Panc1 (cell line): ENCODE results near the gene KMT2E. TPM values are rescaled to one million over a fixed set of nuclear protein-coding genes. Genes with fewer than 3 reads are reported as not detected.

ENCODE experiments used
- ATAC-seq: fragments of 200-7000 bp; cut with Tn5 transposase; 2 replicates; pipeline ENCODE4 v1.9.1; 2020; ENCODE audit warnings: mild to moderate bottlenecking, moderate library complexity
- BruUV-seq: library from RNA; stranded (reverse); fragments of 400-500 nt; replicated peaks from 2 replicates; lab custom pipeline; 2021; lab: Mats Ljungman, UMichigan
- CTCF ChIA-PET: fragments of 300-600 bp; sonication (Branson Sonifier 250); formaldehyde crosslinking; loops from one replicate; lab custom pipeline; 2022; ENCODE audit warnings: antibody characterized with exemption; lab: Charles Lee
- POLR2A ChIA-PET: fragments of 300-600 bp; sonication (Branson Sonifier 250); formaldehyde crosslinking; loops from one replicate; lab custom pipeline; 2022; ENCODE audit warnings: antibody characterized with exemption; lab: Charles Lee
- DNase-seq: peaks from one replicate; pipeline ENCODE4 v3.0.0-alpha.2; 2010; ENCODE audit warnings: low read depth, low spot score
- H3K27ac ChIP-seq: 2 replicates; pipeline ENCODE4 v1.5.1; 2011; ENCODE audit warnings: mild to moderate bottlenecking, low read length, inconsistent platforms
- H3K27me3 ChIP-seq: fragments of 200-500 bp; sonication (Bioruptor generic); 2 replicates; pipeline ENCODE4 v1.6.0; 2014; ENCODE audit warnings: low read length, inconsistent platforms; ENCODE audit not compliant: control insufficient read depth, insufficient read depth
- H3K36me3 ChIP-seq: fragments of 200-500 bp; sonication (Bioruptor generic); 2 replicates; pipeline ENCODE4 v1.5.1; 2014; ENCODE audit warnings: inconsistent platforms, mild to moderate bottlenecking, low read length, moderate library complexity; ENCODE audit not compliant: control insufficient read depth, insufficient read depth
- H3K4me1 ChIP-seq: 2 replicates; pipeline ENCODE4 v1.5.1; 2011; ENCODE audit warnings: inconsistent platforms, mild to moderate bottlenecking, low read length, moderate library complexity; ENCODE audit not compliant: control insufficient read depth, insufficient read depth
- H3K4me3 ChIP-seq, 2 experiments: 2 replicates each; pipeline ENCODE4 v1.5.1; 2011 to 2012; ENCODE audit warnings: low read depth in 2 of 2, low read length in 2 of 2, mild to moderate bottlenecking in 2 of 2, inconsistent platforms in 1 of 2, moderate library complexity in 1 of 2
- H3K9me3 ChIP-seq: fragments of 200-500 bp; sonication (Bioruptor generic); 2 replicates; pipeline ENCODE4 v1.5.1; 2014; ENCODE audit warnings: low read depth, mild to moderate bottlenecking, inconsistent platforms, low read length, moderate library complexity; ENCODE audit not compliant: control insufficient read depth, insufficient read depth
- POLR2AphosphoS5 ChIP-seq: IDR thresholded peaks from 2 replicates; pipeline ENCODE4 v1.6.1; 2012; ENCODE audit warnings: mild to moderate bottlenecking, low read depth, low read length, moderate library complexity
- SIN3A ChIP-seq: IDR thresholded peaks from 2 replicates; pipeline ENCODE4 v1.6.1; 2012; ENCODE audit warnings: low read depth, mild to moderate bottlenecking, low read length, moderate library complexity, borderline replicate concordance; ENCODE audit not compliant: insufficient read depth
- TCF7L2 ChIP-seq: IDR thresholded peaks from 2 replicates; pipeline ENCODE4 v1.6.1; 2011; ENCODE audit warnings: mild to moderate bottlenecking, low read depth, low read length, inconsistent platforms
- in situ Hi-C: cut with HindIII; loops from 2 replicates; pipeline ENCODE4 v1.10.0; 2016; ENCODE audit warnings: low sequenced_read_pairs, low pct_unique_long_range_greater_than_20kb
- intact Hi-C: fragments of 100-400 bp; cut with micrococcal nuclease; formaldehyde crosslinking; loops from one replicate; pipeline ENCODE4 v1.10.0; 2022; ENCODE audit not compliant: unreplicated experiment
- total RNA-seq: library from RNA; stranded (reverse); gene quantifications from one replicate; pipeline ENCODE4 v1.2.1, GENCODE V29; 2021; ENCODE audit not compliant: unreplicated experiment
- TF ChIP-seq, protein P1 (sequence below): fragments of 450-650 bp; IDR thresholded peaks from 2 replicates; pipeline ENCODE4 v1.5.1; 2017; ENCODE audit warnings: mild to moderate bottlenecking
- TF ChIP-seq, protein P2 (sequence below), 2 experiments: IDR thresholded peaks; 2 replicates each; pipeline ENCODE4 v1.6.1; 2011 to 2012; ENCODE audit warnings: low read depth in 2 of 2, control low read depth in 1 of 2, low read length in 1 of 2, mild to moderate bottlenecking in 1 of 2, moderate library complexity in 1 of 2; ENCODE audit not compliant: insufficient read depth in 1 of 2

KMT2E gene
- total RNA-seq, 1 experiment from 2014 or later, result 51.4 TPM

DNA sequence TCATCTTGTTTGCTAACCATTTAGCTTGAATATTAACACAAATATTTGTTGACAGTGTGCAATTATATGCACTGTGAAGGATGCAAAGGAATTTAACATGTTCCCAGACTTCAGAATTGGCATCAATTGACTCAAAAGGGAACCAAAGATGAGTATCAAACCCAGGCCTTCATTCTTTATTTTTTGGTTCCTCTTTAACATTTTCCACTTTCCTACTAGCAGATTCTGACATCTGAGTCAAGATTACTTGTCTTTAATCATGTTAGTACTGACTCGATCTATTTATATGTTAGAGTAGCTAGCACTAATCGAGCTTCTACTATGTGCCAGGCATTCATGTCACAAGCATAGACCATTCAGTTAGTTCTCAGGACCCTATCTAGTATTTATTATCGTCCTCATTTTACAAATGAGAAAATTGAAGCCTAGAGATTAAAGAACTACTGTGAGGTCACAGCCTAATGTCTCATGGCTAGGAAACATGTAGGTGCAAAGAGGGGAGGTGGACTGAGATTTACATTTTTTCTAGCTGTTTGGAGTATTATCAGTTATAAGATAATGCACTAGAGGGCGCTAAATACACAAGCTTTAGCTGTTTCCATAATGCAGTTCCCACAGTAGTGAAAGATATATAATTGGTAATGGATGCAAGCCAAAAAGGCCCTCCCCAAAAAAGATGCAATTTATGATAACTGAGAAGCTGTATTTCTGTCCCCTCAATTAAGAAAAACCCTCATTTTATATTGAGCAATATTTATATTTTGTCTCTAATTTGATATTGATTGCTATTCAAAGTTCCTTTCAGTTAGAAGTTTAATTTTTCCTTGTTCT lies 32.9 kb upstream of the KMT2E start:
- peaks cover 71% of the 10 kb centered on the region for H3K4me1 ChIP-seq
- intact Hi-C loops, result loop anchor here (10.0 kb wide), 1 partner anchor 74 kb away; no protein-coding TSS in a partner anchor

DNA sequence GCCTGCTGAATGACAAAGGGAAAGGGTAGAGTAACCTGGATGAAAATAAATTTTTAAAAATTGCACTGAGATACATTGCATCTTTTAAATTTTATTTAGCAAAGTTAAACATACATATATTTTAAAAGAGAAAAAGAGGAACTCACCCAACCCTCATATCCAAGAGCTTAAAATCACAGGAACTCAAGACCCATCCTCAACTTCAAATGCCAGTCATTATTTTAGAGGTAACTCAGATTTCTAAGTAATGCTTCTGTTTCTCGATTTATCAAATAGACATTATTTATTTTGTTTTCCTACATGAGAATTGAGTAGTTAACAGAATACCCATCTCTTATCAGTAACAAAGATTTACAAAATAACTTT lies 32.4 kb upstream of the KMT2E start:
- BruUV-seq, result no TSS peak
- H3K27ac ChIP-seq, result peak overlapping the region; percentile 62
- H3K36me3 ChIP-seq, result no peaks in the 10 kb centered on the region; the same call in none of the 2 replicates
- no peaks in the 10 kb centered on the region for H3K27me3 ChIP-seq
- CTCF ChIA-PET, result interaction anchor here (0.6 to 1.4 kb wide), 4 partner anchors 13 to 61 kb away, joined by 3 to 7 read pairs (median 5); no protein-coding TSS in a partner anchor
- TF ChIP-seq SIN3A (no peak), POLR2AphosphoS5 (no peak), TCF7L2 (no peak)
- TF ChIP-seq, protein P1, sequence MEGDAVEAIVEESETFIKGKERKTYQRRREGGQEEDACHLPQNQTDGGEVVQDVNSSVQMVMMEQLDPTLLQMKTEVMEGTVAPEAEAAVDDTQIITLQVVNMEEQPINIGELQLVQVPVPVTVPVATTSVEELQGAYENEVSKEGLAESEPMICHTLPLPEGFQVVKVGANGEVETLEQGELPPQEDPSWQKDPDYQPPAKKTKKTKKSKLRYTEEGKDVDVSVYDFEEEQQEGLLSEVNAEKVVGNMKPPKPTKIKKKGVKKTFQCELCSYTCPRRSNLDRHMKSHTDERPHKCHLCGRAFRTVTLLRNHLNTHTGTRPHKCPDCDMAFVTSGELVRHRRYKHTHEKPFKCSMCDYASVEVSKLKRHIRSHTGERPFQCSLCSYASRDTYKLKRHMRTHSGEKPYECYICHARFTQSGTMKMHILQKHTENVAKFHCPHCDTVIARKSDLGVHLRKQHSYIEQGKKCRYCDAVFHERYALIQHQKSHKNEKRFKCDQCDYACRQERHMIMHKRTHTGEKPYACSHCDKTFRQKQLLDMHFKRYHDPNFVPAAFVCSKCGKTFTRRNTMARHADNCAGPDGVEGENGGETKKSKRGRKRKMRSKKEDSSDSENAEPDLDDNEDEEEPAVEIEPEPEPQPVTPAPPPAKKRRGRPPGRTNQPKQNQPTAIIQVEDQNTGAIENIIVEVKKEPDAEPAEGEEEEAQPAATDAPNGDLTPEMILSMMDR, result no peak
- TF ChIP-seq, protein P2, sequence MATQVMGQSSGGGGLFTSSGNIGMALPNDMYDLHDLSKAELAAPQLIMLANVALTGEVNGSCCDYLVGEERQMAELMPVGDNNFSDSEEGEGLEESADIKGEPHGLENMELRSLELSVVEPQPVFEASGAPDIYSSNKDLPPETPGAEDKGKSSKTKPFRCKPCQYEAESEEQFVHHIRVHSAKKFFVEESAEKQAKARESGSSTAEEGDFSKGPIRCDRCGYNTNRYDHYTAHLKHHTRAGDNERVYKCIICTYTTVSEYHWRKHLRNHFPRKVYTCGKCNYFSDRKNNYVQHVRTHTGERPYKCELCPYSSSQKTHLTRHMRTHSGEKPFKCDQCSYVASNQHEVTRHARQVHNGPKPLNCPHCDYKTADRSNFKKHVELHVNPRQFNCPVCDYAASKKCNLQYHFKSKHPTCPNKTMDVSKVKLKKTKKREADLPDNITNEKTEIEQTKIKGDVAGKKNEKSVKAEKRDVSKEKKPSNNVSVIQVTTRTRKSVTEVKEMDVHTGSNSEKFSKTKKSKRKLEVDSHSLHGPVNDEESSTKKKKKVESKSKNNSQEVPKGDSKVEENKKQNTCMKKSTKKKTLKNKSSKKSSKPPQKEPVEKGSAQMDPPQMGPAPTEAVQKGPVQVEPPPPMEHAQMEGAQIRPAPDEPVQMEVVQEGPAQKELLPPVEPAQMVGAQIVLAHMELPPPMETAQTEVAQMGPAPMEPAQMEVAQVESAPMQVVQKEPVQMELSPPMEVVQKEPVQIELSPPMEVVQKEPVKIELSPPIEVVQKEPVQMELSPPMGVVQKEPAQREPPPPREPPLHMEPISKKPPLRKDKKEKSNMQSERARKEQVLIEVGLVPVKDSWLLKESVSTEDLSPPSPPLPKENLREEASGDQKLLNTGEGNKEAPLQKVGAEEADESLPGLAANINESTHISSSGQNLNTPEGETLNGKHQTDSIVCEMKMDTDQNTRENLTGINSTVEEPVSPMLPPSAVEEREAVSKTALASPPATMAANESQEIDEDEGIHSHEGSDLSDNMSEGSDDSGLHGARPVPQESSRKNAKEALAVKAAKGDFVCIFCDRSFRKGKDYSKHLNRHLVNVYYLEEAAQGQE (IDR thresholded peaks at IDR 0.05; ENCODE audit: insufficient read depth in 1 of 2, low read depth in 2 of 2, low read length in 1 of 2), result no peak
- in situ Hi-C loops, result no loop called here
- H3K4me1 ChIP-seq, result peaks cover 77% of the 10 kb centered on the region
- no peak for DNase-seq
- intact Hi-C loops, result loop anchor here (10.0 kb wide), 1 partner anchor 73 kb away; no protein-coding TSS in a partner anchor
- H3K9me3 ChIP-seq, result no peaks in the 10 kb centered on the region
- POLR2A ChIA-PET, result interaction anchor here (1.3 to 1.4 kb wide), 2 partner anchors 32 to 33 kb away, joined by 4 to 5 read pairs; partner anchors contain the start of gene KMT2E
- no peak for ATAC-seq
- H3K4me3 ChIP-seq, result no peak overlapping the region

More for the DNA sequence above, 32.9 kb upstream of the KMT2E start:
- POLR2A ChIA-PET, result interaction anchor here (1.3 to 1.4 kb wide), 2 partner anchors 32 to 34 kb away, joined by 4 to 5 read pairs; partner anchors contain the start of gene KMT2E
- ATAC-seq (no peak), DNase-seq (no peak)
- Histone ChIP-seq H3K27ac (peak overlapping the region; percentile 62), H3K27me3 (no peaks in the 10 kb centered on the region), H3K9me3 (no peaks in the 10 kb centered on the region), H3K36me3 (no peaks in the 10 kb centered on the region; the same call in none of the 2 replicates), H3K4me3 (no peak overlapping the region)
- in situ Hi-C loops, result no loop called here
- CTCF ChIA-PET, result interaction anchor here (0.6 to 1.4 kb wide), 6 partner anchors 13 to 86 kb away, joined by 3 to 7 read pairs (median 5); no protein-coding TSS in a partner anchor
- TF ChIP-seq, protein P1, result peak; percentile 75; the same call in 1 of the 2 replicates
- TF ChIP-seq POLR2AphosphoS5, result no peak
- TF ChIP-seq TCF7L2, result no peak
- no TSS peak for BruUV-seq
